Tibial nerve (tissue), 3 donors: Measurements from ENCODE around the gene MBOAT7.

Experiments
- EP300 ChIP-seq, 2 donors: sonication (generic); formaldehyde crosslinking; IDR thresholded peaks; one replicate each; pipeline ENCODE4 v1.6.1; 2017; ENCODE audit warnings: antibody characterized with exemption in 2 of 2, mild to moderate bottlenecking in 1 of 2
- POLR2A ChIP-seq, 2 donors: fragments of 450-650 bp; IDR thresholded peaks; one replicate each; pipeline ENCODE4 v1.6.1; 2017; ENCODE audit warnings: antibody characterized with exemption in 2 of 2, mild to moderate bottlenecking in 2 of 2, moderate library complexity in 2 of 2

- TF ChIP-seq EP300 (IDR thresholded peaks at IDR 0.05) (no peak), POLR2A (IDR thresholded peaks at IDR 0.05) (no peak)
These were observed 63.7 kb downstream of the MBOAT7 start for GRCh38 chr19:54125713-54126112.
